ENCODE results near the gene ADGRV1. TPM values are rescaled to one million over a fixed set of nuclear protein-coding genes. Genes with fewer than 3 reads are reported as not detected.
A peak's percentile ranks its signal among the peaks of the same experiment; 100 is the strongest.

ADGRV1 gene
- total RNA-seq, 1 donor from 2014 or later = 10.0 TPM

GRCh38 chr5:90554358-90555006, 4.1 kb upstream of the ADGRV1 start:
- Histone ChIP-seq H2AFZ (ENCODE audit: low read depth, low read length) (no peak overlapping the region), H4K20me1 (ENCODE audit: insufficient read depth, low read length) (no peaks in the 10 kb centered on the region), H3K9ac (ENCODE audit: low read length) (no peak overlapping the region), H3K36me3 (ENCODE audit: insufficient read depth, low read length) (no peaks in the 10 kb centered on the region), H3K4me3 (ENCODE audit: insufficient read depth, low read depth, low read length) (no peak overlapping the region), H3K27me3 (ENCODE audit: insufficient read depth, low read length) (peaks cover 30% of the 10 kb centered on the region), H3K4me2 (ENCODE audit: low read length) (no peak overlapping the region), H3K9me3 (ENCODE audit: insufficient read depth, low read depth, low read length) (no peaks in the 10 kb centered on the region), H3K4me1 (ENCODE audit: insufficient read depth, low read length) (no peaks in the 10 kb centered on the region), H3K79me2 (ENCODE audit: insufficient read depth, low read length) (no peaks in the 10 kb centered on the region), H3K27ac (ENCODE audit: low read depth, low read length) (no peak overlapping the region)
- Mint-ChIP-seq H3K36me3 (ENCODE audit: low read depth, unreplicated experiment) (no peaks in the 10 kb centered on the region), H3K9me3 (ENCODE audit: unreplicated experiment) (no peaks in the 10 kb centered on the region), H3K27ac (ENCODE audit: unreplicated experiment) (no peak overlapping the region), H3K27me3 (ENCODE audit: low read depth, unreplicated experiment) (peaks cover 13% of the 10 kb centered on the region), H3K4me3 (ENCODE audit: unreplicated experiment) (no peak overlapping the region), H3K4me1 (ENCODE audit: low read depth, unreplicated experiment) (no peaks in the 10 kb centered on the region)
- DNase-seq (ENCODE audit: low read depth) (no peak), FAIRE-seq (no peak)
- no peak for TF ChIP-seq EZH2 (IDR thresholded peaks at IDR 0.05; ENCODE audit: insufficient read depth, low read length)
- TF ChIP-seq CTCF (IDR thresholded peaks at IDR 0.05; ENCODE audit: insufficient read depth, low read depth, low read length) = no peak

GRCh38 chr5:90555666-90556065, 2.9 kb upstream of the ADGRV1 start:
- no peak for FAIRE-seq
- Histone ChIP-seq H4K20me1 (ENCODE audit: insufficient read depth, low read length) (no peaks in the 10 kb centered on the region), H3K27me3 (ENCODE audit: insufficient read depth, low read length) (peaks cover 30% of the 10 kb centered on the region), H3K9ac (ENCODE audit: low read length) (no peak overlapping the region), H3K9me3 (ENCODE audit: insufficient read depth, low read depth, low read length) (no peaks in the 10 kb centered on the region), H3K4me1 (ENCODE audit: insufficient read depth, low read length) (no peaks in the 10 kb centered on the region), H2AFZ (ENCODE audit: low read depth, low read length) (no peak overlapping the region), H3K79me2 (ENCODE audit: insufficient read depth, low read length) (no peaks in the 10 kb centered on the region), H3K4me3 (ENCODE audit: insufficient read depth, low read depth, low read length) (no peak overlapping the region), H3K36me3 (ENCODE audit: insufficient read depth, low read length) (no peaks in the 10 kb centered on the region), H3K27ac (ENCODE audit: low read depth, low read length) (no peak overlapping the region), H3K4me2 (ENCODE audit: low read length) (no peak overlapping the region)
- Mint-ChIP-seq H3K9me3 (ENCODE audit: unreplicated experiment) (no peaks in the 10 kb centered on the region), H3K36me3 (ENCODE audit: low read depth, unreplicated experiment) (no peaks in the 10 kb centered on the region), H3K27ac (ENCODE audit: unreplicated experiment) (no peak overlapping the region), H3K4me1 (ENCODE audit: low read depth, unreplicated experiment) (no peaks in the 10 kb centered on the region), H3K4me3 (ENCODE audit: unreplicated experiment) (no peak overlapping the region), H3K27me3 (ENCODE audit: low read depth, unreplicated experiment) (peaks cover 13% of the 10 kb centered on the region)
- no peak for DNase-seq (ENCODE audit: low read depth)
- TF ChIP-seq CTCF (IDR thresholded peaks at IDR 0.05; ENCODE audit: insufficient read depth, low read depth, low read length) = no peak
- no peak for TF ChIP-seq EZH2 (IDR thresholded peaks at IDR 0.05; ENCODE audit: insufficient read depth, low read length)

GRCh38 chr5:90557391-90557790, 1.2 kb upstream of the ADGRV1 start:
- H3K27ac Mint-ChIP-seq (ENCODE audit: unreplicated experiment) = no peak overlapping the region
- Histone ChIP-seq H3K27ac (ENCODE audit: low read depth, low read length) (no peak overlapping the region), H3K4me3 (ENCODE audit: insufficient read depth, low read depth, low read length) (no peak overlapping the region), H3K4me2 (ENCODE audit: low read length) (peak overlapping the region; percentile 88), H3K79me2 (ENCODE audit: insufficient read depth, low read length) (no peaks in the 10 kb centered on the region), H3K27me3 (ENCODE audit: insufficient read depth, low read length) (peaks cover 25% of the 10 kb centered on the region), H4K20me1 (ENCODE audit: insufficient read depth, low read length) (no peaks in the 10 kb centered on the region), H2AFZ (ENCODE audit: low read depth, low read length) (no peak overlapping the region), H3K4me1 (ENCODE audit: insufficient read depth, low read length) (no peaks in the 10 kb centered on the region), H3K9me3 (ENCODE audit: insufficient read depth, low read depth, low read length) (no peaks in the 10 kb centered on the region), H3K9ac (ENCODE audit: low read length) (no peak overlapping the region), H3K36me3 (ENCODE audit: insufficient read depth, low read length) (no peaks in the 10 kb centered on the region)
- H3K4me1 Mint-ChIP-seq (ENCODE audit: low read depth, unreplicated experiment) = no peaks in the 10 kb centered on the region
- no peak for DNase-seq (ENCODE audit: low read depth)
- H3K36me3 Mint-ChIP-seq (ENCODE audit: low read depth, unreplicated experiment) = no peaks in the 10 kb centered on the region
- FAIRE-seq = no peak
- peaks cover 12% of the 10 kb centered on the region for H3K27me3 Mint-ChIP-seq (ENCODE audit: low read depth, unreplicated experiment)
- TF ChIP-seq CTCF (IDR thresholded peaks at IDR 0.05; ENCODE audit: insufficient read depth, low read depth, low read length) (no peak), EZH2 (IDR thresholded peaks at IDR 0.05; ENCODE audit: insufficient read depth, low read length) (no peak)
- no peak overlapping the region for H3K4me3 Mint-ChIP-seq (ENCODE audit: unreplicated experiment)
- no peaks in the 10 kb centered on the region for H3K9me3 Mint-ChIP-seq (ENCODE audit: unreplicated experiment)
